SKM-1 (cell line): ENCODE results near the gene CTDNEP1.

ENCODE experiments used
- DNase-seq: peaks from one replicate; lab custom pipeline; 2025; ENCODE audit not compliant: unreplicated experiment; lab: John Stamatoyannopoulos, UW

The CTDNEP1 gene

DNA sequence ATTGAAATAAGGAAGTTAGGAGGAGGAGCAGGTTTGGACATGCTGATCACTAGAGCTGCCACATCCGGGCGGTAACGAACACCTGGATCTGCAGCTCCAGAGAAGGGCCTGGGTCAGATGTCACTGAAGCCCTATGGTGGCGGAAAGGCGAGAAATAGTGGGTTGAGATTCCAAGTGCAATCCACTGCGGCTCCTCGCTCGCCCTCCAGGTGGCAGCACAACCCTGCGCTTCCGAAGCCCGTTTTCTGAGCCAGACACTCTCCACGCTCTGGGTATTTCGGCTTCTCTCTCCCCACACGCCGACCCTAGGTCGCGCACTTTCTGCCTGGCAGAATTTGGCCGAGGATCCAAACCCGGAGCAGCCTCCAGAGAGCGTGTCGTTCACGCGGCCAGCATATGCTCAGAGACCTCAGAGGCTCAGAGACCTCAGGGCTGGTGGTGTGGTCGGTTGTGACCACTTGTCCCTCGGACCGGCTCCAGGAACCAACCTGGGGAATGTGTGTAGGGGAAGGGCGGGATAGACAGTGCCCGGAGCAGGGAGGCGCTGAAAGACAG is 29.1 kb upstream of the CTDNEP1 start:
- DNase-seq = peak; percentile 54

DNA sequence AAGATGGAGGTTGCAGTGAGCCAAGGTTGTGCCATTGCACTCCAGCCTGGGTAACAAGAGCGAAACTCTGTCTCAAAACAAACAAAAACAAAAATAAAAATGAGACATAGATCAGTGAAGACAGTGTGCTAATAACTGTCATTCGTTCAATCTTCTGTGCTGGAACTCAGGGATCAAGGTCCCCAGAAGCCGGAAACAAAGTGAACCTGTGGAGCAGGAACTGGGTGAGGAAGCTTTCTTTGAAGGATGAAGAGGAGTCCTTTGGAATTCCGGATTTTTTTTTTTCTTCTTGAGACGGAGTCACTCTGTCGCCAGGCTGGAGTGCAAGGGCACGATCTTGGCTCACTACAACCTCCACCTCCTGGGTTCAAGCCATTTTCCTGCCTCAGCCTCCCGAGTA is 27.9 kb upstream of the CTDNEP1 start:
- no peak for DNase-seq

DNA sequence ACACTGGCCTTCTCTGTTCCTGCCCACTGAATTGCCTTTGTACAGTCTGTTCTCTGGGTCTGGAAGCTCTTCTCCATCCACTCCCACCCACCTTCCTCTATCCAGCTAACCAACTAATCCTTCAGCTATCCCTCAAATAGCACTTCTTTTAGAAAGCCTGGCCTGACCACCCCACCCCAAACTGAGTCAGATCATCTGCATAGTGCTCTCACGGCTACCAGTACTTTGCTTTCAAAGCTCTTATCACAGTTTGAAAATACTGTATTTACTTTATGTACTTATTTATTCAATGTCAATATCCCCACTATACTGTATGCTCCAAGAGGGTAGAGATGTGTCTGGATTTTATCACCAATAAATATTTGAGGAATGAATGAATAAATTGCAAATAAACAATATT is 15.2 kb upstream of the CTDNEP1 start:
- no peak for DNase-seq

DNA sequence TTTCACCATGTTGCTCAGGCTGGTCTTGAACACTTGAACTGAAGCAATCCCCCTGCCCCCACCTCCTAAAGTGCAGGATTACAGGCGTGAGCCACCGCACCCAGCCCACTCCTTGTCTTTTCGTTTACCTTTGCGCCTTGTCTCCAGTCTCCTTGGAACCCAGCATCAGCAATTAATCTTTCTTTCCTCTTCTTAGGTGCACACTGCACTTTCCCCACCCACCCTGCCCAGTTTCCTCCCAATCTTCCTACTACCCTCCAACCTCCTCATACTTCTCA is 12.2 kb upstream of the CTDNEP1 start:
- no peak for DNase-seq

DNA sequence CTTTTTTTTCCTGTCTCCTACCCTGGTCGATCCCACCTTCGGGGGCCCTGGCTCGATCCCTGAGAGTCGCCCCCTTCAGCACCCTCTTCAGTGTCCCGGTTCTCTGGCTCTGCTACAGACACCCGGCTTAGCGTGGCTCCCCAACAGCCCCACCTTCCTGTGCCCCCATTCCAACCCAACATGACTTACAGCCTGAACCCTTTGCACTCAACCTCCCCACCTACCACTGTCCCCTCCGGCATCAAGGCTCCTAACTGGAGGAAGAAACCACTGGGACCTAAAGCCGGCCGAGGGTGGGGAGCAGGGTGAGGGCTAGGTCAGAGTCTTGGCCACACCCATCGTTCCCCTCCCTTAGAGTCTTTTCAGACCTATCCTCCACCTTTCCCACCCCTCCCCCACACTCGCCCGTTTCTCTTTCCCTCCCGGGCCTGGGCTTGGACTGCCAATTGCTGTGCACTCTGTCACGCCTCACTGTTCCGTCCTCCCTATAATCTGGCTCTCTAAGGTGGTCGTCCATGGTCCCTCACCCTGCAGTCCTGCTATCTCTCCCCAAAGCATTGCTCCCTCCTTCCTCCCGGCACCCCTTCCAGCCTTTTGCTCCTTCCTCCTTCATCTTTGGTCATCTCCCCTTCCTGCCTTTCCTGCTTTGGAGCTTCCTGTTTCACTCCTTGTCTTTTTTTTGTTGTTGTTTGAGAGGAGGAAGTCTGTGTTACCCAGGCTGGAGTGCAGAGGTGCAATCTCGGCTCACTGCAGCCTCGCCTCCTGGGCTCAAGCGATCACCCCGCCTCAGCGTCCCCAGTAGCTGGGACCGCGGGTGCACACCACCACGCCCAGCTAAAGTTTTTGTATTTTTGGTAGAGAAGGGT is 11.6 kb upstream of the CTDNEP1 start:
- no peak for DNase-seq

DNA sequence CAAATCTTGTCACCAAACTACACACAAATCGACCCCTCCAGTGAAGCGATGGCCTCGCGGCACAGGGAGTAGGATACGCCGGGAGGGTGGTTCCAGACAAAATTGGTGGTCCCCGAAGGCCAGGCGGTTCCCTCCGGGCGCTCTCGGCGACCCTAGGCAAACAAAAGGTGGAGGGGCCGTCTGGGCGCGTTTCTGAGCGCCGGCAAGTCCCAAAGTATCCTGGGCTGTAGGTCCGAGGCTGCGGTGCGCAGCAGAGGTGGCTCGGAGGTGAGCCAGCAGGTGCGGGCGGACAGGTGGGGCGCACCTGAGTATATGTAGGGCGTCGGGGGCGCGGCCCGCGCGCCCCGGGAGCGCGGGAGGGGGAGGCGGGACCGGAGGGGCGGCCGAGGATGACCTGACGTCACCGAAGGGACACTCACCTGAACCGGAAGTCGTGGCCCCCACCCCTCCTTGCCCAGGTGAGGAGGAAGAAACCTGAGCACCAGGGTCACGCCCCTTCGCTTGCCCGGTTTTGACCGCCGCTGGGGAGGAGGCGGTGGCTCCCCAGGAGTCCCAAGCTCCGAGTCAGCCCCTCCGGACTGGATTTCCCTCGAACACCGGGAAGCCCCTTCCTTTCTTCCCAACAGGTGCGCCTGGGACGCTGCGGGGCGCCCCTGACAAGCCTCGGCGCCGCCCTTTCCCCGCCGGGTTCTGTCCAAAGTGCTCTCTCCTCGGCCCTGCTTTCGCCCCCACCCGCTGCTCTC is 10.8 kb upstream of the CTDNEP1 start, which contains the start of gene CLDN7:
CLDN7 (minus strand) TSS at position 287 of the 743 bp plus-strand sequence. CDS start 435 bp downstream, outside the sequence.
- no peak for DNase-seq

DNA sequence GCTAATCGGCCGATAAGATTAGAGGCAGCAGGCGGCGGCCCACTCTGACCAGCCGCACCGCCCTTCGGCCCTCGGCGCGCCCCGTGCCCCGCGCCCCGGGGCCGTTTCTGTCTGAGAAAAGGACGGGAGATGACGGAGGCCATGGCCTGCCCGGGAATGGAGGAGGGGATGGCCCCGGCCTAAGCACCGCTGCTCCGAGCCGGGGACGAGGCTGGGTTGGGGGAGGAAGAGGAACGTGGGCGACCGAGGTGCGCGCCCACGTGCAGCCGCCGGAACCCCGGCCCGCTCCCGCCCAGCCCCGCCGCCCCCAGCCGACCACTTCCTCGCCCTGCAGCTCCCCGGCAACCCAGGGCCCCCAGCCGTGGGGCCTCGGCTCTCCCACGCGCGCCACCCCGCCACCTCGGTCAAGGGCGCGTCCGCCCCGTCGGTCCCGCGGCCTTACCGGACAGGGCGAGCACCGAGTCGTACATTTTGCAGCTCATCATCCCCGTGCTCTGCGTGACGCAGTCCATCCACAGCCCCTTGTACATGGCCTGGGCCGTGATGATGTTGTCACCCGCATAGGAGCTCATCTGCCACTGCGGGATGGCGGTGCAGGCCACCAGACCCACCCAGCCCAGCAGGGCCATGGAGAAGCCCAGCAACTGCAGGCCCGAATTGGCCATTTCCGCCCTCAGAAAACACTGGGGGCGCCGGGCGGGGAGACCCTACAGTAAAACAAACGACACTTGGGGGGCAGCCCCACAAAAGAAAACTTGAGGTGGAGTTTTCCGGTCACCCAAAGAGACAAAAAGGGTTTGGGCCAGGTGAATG is 10.1 kb upstream of the CTDNEP1 start:
- no peak for DNase-seq

DNA sequence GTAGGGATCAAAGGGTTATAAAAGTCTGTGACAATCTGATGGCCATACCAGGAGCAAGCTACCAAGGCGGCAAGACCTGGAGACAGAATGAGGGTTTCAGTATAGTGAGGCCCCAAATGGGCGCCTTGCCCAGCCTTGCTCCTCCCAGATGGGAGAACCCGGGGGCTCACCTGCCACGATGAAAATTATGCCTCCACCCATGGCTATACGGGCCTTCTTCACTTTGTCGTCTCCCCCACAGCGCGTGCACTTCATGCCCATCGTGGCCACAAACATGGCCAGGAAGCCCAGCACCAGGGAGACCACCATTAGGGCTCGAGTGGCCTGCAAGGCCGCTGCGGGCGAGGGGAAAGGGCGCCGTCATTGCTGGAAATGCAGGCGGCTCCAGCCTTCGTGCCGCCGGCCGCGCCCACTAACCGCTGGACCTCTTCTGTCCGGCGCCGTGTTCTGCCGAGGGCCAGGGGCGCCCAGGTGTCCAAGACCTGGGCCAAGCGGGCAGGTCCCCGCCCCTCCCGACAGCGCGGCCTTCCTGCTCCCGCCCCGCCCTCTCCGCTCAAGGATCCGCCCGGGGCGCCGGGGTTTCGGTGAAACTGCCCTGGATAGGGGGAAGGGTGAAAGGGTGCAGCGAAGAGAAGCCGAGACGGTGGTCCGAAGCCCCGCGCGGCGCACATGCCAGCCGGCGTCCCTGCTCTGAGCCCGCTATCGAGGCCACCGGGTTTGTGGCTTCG is 9.3 kb upstream of the CTDNEP1 start:
- DNase-seq = no peak

DNA sequence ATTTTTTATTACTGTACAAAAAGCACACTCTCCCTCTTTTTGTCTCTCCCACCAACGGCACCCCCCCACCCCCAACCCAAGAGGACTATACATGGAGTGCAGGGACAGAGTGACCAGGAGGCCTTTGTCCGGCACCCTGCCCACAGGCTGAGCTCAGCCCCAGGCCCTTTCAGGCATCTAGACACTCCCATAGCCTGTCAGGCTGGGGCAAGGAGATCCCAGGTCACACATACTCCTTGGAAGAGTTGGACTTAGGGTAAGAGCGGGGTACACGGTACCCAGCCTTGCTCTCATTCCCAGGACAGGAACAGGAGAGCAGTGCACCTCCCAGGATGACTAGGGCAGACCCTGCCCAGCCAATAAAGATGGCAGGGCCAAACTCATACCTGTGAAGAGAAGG is 8.6 kb upstream of the CTDNEP1 start:
- DNase-seq = no peak

DNA sequence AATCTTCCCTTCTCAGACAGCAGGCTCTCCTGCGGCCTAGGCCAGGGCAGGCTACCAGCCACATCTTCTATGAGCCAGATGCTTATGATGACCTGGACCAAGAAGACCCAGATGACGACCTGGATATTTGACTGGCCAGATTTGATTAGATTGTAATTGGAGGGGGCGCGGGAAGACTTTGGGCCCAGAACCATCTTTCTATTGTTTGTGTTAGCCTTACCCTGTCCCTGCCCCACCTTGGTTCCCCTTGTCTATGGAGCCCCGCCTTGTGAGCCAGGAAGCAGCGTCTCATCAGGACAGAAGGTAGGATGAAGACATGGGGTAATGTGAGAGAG is 8.0 kb upstream of the CTDNEP1 start:
- no peak for DNase-seq

DNA sequence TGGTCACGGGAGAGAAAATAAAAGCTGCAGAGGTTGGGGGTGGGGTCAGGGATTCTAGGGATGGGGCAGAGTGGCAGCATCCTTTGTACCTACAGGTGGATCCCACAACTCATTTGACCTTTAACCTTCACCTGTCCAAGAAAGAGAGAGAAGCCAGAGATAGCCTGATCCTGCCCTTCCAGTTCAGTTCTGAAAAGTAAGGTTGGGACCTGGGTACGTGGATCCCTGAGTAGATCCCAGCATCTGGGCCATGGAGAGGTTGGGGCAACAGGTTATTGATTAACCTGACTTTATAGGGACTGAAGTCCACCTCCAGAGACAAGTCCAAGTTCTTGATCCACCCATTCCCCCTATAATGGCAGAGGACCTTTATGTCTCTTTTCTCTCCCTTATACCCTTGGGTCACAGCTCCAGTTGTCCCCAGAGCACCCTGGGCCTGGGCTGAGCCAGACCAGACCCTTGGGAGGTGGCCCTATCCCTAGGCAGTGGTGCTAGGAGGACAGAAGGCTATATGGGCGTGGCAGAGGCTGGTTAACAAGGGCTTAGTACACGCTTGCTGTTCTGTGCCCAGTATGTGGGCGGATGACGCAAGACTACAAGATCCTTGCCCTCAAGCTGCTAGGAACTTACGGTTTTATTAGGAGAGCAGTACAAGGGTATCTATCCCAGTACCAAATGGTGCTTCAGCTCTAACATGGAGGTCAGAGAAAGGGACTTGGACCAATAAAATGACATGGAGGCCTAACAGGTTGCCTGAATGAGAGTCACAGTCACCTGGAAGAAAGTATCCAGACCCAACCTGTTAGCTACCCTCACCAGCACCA is 7.4 kb upstream of the CTDNEP1 start:
- DNase-seq = no peak

DNA sequence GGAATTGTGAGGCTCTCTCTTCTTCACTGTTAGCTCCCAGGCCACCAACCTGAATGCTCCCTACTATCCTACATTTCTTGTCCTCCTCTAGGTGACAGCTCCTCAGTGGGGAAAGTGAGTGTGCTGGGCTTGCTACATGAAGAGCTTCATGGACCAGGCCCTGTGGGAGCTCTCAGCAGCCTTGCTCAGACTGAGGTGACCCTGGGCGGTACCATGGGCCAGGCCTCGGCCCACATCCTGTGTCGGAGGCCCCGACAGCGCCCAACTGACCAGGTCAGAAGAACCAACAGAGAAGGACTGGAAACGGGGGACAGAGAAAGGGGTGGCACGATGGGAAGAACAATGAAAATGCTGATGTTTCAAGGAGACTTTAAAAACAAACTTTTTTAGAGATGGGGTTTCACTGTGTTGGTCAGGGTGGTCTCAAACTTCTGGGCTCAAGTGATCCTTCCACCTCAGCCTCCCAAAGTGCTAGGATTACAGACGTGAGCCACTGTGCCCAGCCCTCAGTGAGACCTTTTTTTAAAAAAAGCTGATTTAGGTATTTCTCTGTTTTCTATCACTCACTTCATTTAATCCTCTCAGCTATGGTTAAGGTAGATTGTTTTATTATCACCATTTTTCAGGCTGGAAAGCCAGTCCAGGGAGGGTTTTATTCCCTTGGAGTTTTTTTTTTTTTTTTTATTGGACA is 5.4 kb upstream of the CTDNEP1 start:
- no peak for DNase-seq

DNA sequence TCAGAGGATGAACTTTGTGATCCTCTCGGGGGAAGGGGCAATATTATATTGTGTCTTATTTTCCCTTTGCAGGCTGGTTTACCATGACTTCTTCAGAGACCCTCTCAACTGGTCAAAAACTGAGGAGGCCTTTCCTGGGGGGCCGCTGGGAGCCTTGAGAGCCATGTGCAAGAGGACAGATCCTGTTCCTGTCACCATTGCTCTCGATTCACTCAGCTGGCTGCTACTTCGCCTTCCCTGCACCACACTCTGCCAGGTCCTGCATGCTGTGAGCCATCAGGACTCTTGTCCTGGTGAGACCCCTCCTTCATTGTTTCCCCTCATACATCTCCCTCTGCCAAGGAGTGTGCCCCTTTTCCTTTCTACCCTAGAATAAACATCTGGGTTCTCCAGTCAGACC is 3.0 kb upstream of the CTDNEP1 start:
- no peak for DNase-seq

DNA sequence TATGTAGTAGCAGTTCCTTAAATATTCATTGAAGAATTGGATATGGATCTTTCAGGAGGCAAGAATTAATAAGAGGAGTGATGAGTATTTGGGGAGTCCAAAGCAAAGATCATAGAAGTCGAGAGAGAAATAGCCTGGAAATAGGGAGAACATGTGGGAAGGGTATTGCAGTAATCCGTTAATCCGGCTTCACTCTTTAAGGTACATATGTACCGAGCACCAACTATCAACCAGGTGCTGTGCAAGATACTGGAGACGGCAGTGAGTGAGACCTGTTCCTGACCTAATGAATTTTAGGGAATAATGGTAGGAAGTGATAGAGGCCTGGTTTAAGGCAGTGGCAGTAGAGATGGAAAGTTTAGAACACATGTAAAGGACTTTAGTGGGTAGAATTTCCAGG is 1.5 kb upstream of the CTDNEP1 start:
- no peak for DNase-seq

DNA sequence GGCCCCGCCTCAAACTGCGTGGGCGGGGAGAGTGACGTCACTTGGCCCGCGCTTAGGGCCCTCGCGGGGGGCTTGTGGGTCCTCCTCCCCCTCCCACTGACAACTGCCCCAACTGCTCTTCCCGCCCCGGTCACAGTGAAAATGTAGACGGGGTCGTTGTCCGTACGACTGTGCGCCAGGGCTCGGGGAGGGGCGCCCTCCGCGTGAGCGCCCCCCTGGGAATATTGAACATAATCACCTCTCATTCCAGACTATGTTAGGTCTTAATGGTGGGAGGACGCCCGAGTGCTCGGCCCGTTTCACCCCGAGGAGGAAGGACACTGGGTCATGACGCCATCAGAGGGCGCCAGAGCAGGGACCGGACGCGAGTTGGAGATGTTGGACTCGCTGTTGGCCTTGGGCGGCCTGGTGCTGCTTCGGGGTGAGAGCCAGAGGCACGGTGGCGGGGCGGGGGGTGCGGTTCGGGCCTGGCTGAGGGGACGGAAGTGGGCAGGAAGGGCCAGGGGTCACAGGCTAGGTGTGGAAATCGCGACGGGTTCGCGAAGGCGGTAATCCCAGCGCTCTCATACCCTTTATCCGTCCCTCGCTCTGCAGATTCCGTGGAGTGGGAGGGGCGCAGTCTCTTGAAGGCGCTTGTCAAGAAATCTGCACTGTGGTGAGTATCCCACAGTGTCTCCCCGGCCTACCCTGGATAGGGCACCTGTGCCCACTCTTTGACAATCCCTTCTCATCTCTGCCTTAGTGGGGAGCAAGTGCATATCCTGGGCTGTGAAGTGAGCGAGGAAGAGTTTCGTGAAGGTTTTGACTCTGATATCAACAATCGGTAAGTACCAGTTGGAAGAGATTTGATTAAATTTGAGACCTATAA is 876 bp upstream of the CTDNEP1 start, which contains the start of gene ELP5:
ELP5 (plus strand) TSS at position 40 of the 868 bp plus-strand sequence; CDS start at position 376, 336 bp downstream.
- peak; percentile 53 for DNase-seq

DNA sequence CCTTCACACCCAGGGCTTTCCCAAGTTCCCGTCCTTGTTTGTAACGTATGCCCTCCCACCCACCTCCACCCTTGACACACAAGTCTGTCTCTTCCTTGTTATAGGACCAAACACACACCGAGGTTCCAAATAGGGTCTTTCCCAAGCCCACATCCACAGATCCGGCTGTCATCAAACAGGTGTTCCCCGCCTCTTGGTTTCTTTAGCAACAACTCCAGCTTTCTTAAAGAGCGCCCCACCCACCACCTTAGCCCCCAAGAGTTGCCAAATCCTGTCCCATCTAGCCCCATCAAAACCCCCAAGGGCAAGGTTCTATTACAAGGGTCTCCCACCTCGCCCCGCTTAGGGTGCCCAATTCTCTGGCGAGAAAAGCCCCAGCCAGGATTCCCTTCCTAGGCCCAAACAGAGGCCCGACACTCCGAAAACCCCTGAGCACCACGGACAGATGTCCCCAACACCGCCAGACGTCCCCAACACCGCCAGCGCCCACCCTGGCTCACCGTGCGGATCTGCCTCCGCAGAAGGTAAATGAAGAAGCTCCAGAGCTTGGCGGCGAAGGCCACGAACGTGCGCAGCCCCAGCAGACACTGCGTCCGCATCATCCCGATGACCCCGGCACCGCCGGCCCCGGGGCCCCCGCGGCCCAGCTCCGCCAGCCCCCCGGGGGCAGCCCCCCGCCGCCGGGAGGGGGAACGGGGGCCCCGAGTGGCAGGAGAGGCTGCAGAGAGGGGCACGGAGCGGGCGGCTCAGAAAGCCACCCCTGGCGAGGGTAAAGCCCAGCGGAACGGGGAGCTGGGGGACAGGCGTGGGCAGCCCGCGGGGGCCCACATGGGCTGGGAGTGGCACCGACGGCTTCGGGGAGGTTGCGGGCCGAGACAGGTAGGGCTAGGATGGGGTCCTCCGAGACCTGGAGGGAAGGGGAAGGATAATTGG is 573 bp downstream of the CTDNEP1 start:
- DNase-seq = no peak

DNA sequence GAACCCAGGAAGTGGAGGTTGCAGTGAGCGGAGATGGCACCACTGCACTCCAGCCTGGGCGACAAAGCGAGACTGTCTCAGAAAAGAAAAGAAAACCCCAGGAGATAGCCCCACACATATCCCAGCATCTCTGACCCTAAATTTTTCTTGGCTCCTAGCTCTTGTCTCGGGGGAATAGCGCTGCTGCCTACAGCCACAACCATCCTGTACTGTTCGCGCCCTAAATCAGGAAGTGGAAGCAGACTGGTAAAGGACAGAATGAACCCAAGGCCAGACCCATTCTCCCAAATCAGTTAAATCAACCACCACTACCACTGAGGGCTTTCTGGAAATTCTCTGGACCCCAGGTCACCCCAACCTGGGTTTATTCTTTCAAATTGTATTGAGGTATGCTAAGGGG is 1.7 kb downstream of the CTDNEP1 start:
- DNase-seq = no peak
